HCT116 (cell line): Measurements from ENCODE around the gene LRCH3. TPM values are rescaled to one million over a fixed set of nuclear protein-coding genes. Genes with fewer than 3 reads are reported as not detected.
"Not testable (repeated sequence)": the region's sequence is repeated elsewhere in the genome, so short reads cannot be mapped to it uniquely, and the experiment has no call there.

Experiments used
- ATAC-seq: fragments of 200-7000 bp; cut with Tn5 transposase; 2 replicates; pipeline ENCODE4 v1.9.1; 2020; ENCODE audit warnings: mild to moderate bottlenecking, moderate library complexity
- BruUV-seq: library from RNA; stranded (reverse); fragments of 400-500 nt; replicated peaks from 2 replicates; lab custom pipeline; 2021; lab: Mats Ljungman, UMichigan
- CTCF ChIA-PET: fragments of 300-600 bp; sonication (Branson Sonifier 250); formaldehyde crosslinking; loops from one replicate; lab custom pipeline; 2021; ENCODE audit warnings: antibody characterized with exemption; lab: Charles Lee
- POLR2A ChIA-PET: fragments of 300-600, 350-600 bp; sonication (Branson Sonifier 250); formaldehyde crosslinking; loops from one replicate; lab custom pipeline; 2021; ENCODE audit warnings: antibody characterized with exemption; lab: Charles Lee
- RAD21 ChIA-PET, 2 experiments: fragments of 300-600 bp; sonication (Branson Sonifier 250); formaldehyde crosslinking; loops; one replicate each; lab custom pipeline; 2023; ENCODE audit warnings: low total read pairs in 2 of 2; ENCODE audit not compliant: uncharacterized antibody in 2 of 2, unreplicated experiment in 2 of 2, low non-redundant PET in 1 of 2; lab: Charles Lee
- DNase-seq: peaks from one replicate; pipeline ENCODE4 v3.0.0-alpha.2; 2010; ENCODE audit warnings: low read depth, low spot score
- H2AFZ ChIP-seq: fragments of 200-600 bp; shearing (Covaris generic), sonication (generic); 2 replicates; pipeline ENCODE4 v1.6.1; 2017; ENCODE audit warnings: low read depth, mixed run types, mixed read lengths, antibody characterized with exemption, low read length; ENCODE audit not compliant: poor library complexity, severe bottlenecking
- H3K27ac ChIP-seq: 2 replicates; pipeline ENCODE4 v1.5.1; 2012; ENCODE audit warnings: low read depth, low read length
- H3K27me3 ChIP-seq: fragments of 200-600 bp; sonication (generic); 2 replicates; pipeline ENCODE4 v1.6.1; 2016; ENCODE audit warnings: mixed run types, low read length, mixed read lengths; ENCODE audit not compliant: insufficient read depth
- H3K36me3 ChIP-seq, 2 experiments: fragments of 200-500 bp in 1 of 2; fragments of 200-600 bp in 1 of 2; sonication (Bioruptor generic) in 1 of 2; sonication (generic) in 1 of 2; 2 replicates each; pipeline versions ENCODE4 v1.5.1 to v1.6.1; 2014 to 2016; ENCODE audit warnings: low read length in 2 of 2, inconsistent platforms in 1 of 2, mixed read lengths in 1 of 2, mixed run types in 1 of 2; ENCODE audit not compliant: insufficient read depth in 2 of 2, control insufficient read depth in 1 of 2
- H3K4me1 ChIP-seq, 2 experiments: fragments of 200-600 bp in 1 of 2; sonication (generic) in 1 of 2; 2 replicates each; pipeline versions ENCODE4 v1.5.1 to v1.6.1; 2012 to 2017; ENCODE audit warnings: low read length in 2 of 2, inconsistent platforms in 1 of 2, mild to moderate bottlenecking in 1 of 2, mixed read lengths in 1 of 2, mixed run types in 1 of 2, moderate library complexity in 1 of 2; ENCODE audit not compliant: insufficient read depth in 2 of 2, control insufficient read depth in 1 of 2
- H3K4me2 ChIP-seq: fragments of 200-600 bp; sonication (generic); 2 replicates; pipeline ENCODE4 v1.6.1; 2017; ENCODE audit warnings: mixed run types, low read length, mixed read lengths
- H3K4me3 ChIP-seq, 2 experiments: fragments of 200-600 bp in 1 of 2; sonication (generic) in 1 of 2; replicated peaks in 1 of 2; 2 replicates each; pipeline ENCODE4 v1.5.1; 2011 to 2016; ENCODE audit warnings: low read length in 2 of 2, control low read depth in 1 of 2, low read depth in 1 of 2, mild to moderate bottlenecking in 1 of 2, mixed read lengths in 1 of 2, mixed run types in 1 of 2
- H3K79me2 ChIP-seq: fragments of 200-600 bp; sonication (generic); 2 replicates; pipeline ENCODE4 v1.6.1; 2017; ENCODE audit warnings: mild to moderate bottlenecking, mixed run types, low read length, moderate library complexity, mixed read lengths; ENCODE audit not compliant: insufficient read depth
- H3K9ac ChIP-seq: fragments of 200-600 bp; sonication (generic); 2 replicates; pipeline ENCODE4 v1.6.1; 2016; ENCODE audit warnings: low read length, mixed read lengths
- H3K9me2 ChIP-seq: fragments of 200-600 bp; sonication (generic), shearing (Covaris generic); 2 replicates; pipeline ENCODE4 v1.6.1; 2017; ENCODE audit warnings: mixed run types, mild to moderate bottlenecking, moderate library complexity; ENCODE audit not compliant: insufficient read depth
- H3K9me3 ChIP-seq, 2 experiments: fragments of 200-500 bp in 1 of 2; fragments of 200-600 bp in 1 of 2; sonication (Bioruptor generic) in 1 of 2; sonication (generic) in 1 of 2; 2 replicates each; pipeline ENCODE4 v1.6.1; 2014 to 2017; ENCODE audit warnings: low read length in 2 of 2, mixed read lengths in 2 of 2, inconsistent platforms in 1 of 2, low read depth in 1 of 2, mild to moderate bottlenecking in 1 of 2, mixed run types in 1 of 2, moderate library complexity in 1 of 2; ENCODE audit not compliant: control insufficient read depth in 1 of 2, insufficient read depth in 1 of 2
- H4K20me1 ChIP-seq: fragments of 200-600 bp; sonication (generic), shearing (Covaris generic); 2 replicates; pipeline ENCODE4 v1.6.1; 2017; ENCODE audit warnings: mixed run types, mild to moderate bottlenecking, moderate library complexity; ENCODE audit not compliant: insufficient read depth
- CBX3 ChIP-seq: IDR thresholded peaks from 2 replicates; pipeline ENCODE4 v1.6.1; 2012; ENCODE audit warnings: low read depth
- CEBPB ChIP-seq: IDR thresholded peaks from 2 replicates; pipeline ENCODE4 v1.6.1; 2012; ENCODE audit warnings: low read depth
- EGR1 ChIP-seq: IDR thresholded peaks from 2 replicates; pipeline ENCODE4 v1.6.1; 2012; ENCODE audit warnings: low read depth
- ELF1 ChIP-seq: IDR thresholded peaks from 2 replicates; pipeline ENCODE4 v1.6.1; 2012; ENCODE audit warnings: low read depth, borderline replicate concordance
- EZH2phosphoT487 ChIP-seq: fragments of 200-600 bp; IDR thresholded peaks from 2 replicates; pipeline ENCODE4 v1.6.1; 2018; ENCODE audit warnings: antibody characterized with exemption, borderline replicate concordance
- FOSL1 ChIP-seq: IDR thresholded peaks from 2 replicates; pipeline ENCODE4 v1.6.1; 2012; ENCODE audit warnings: low read depth
- JUND ChIP-seq: IDR thresholded peaks from 2 replicates; pipeline ENCODE4 v1.6.1; 2012
- POLR2A ChIP-seq: IDR thresholded peaks from 2 replicates; pipeline ENCODE4 v1.7.0; 2011; ENCODE audit warnings: borderline replicate concordance; ENCODE audit not compliant: insufficient read depth, insufficient read length; ENCODE audit errors: extremely low read depth
- RAD21 ChIP-seq: IDR thresholded peaks from 2 replicates; pipeline ENCODE4 v1.6.1; 2012; ENCODE audit warnings: low read depth, mild to moderate bottlenecking
- SP1 ChIP-seq: IDR thresholded peaks from 2 replicates; pipeline ENCODE4 v1.6.1; 2012; ENCODE audit warnings: low read depth
- SRF ChIP-seq: IDR thresholded peaks from 2 replicates; pipeline ENCODE4 v1.6.1; 2012; ENCODE audit warnings: low read depth
- TCF7L2 ChIP-seq: IDR thresholded peaks from 2 replicates; pipeline ENCODE4 v1.7.0; 2011; ENCODE audit warnings: borderline replicate concordance, inconsistent platforms; ENCODE audit not compliant: insufficient read depth, insufficient read length; ENCODE audit errors: extremely low read depth
- YY1 ChIP-seq: IDR thresholded peaks from 2 replicates; pipeline ENCODE4 v1.6.1; 2011; ENCODE audit warnings: low read length, low read depth, moderate library complexity, mild to moderate bottlenecking; ENCODE audit not compliant: insufficient replicate concordance; ENCODE audit errors: extremely low read depth
- ZFX ChIP-seq: fragments of 450-650 bp; IDR thresholded peaks from 2 replicates; pipeline ENCODE4 v1.6.1; 2017
- intact Hi-C: fragments of 100-400 bp; cut with micrococcal nuclease; formaldehyde crosslinking; loops from 2 replicates; pipeline ENCODE4 v1.10.0; 2022
- total RNA-seq: library from RNA; stranded (reverse); gene quantifications from one replicate; pipeline ENCODE4 v1.2.1, GENCODE V29; 2021; ENCODE audit not compliant: unreplicated experiment
- TF ChIP-seq, protein P1 (sequence below): IDR thresholded peaks from 2 replicates; pipeline ENCODE4 v1.6.1; 2012; ENCODE audit warnings: low read depth
- TF ChIP-seq, protein P2 (sequence below): IDR thresholded peaks from 2 replicates; pipeline ENCODE4 v1.6.1; 2012
- TF ChIP-seq, protein P3 (sequence below): IDR thresholded peaks from 2 replicates; pipeline ENCODE4 v1.6.1; 2012
- TF ChIP-seq, protein P4 (sequence below), 3 experiments: fragments of 200-600 bp in 1 of 3; sonication (generic) in 1 of 3; IDR thresholded peaks in 2 of 3; conservative IDR thresholded peaks in 1 of 3; 2 replicates each; pipeline ENCODE4 v1.5.1; 2012 to 2017; ENCODE audit warnings: low read depth in 2 of 3, low read length in 2 of 3, antibody characterized with exemption in 1 of 3, borderline replicate concordance in 1 of 3, control low read depth in 1 of 3, mild to moderate bottlenecking in 1 of 3, mixed read lengths in 1 of 3, mixed run types in 1 of 3, moderate library complexity in 1 of 3; ENCODE audit not compliant: insufficient read depth in 1 of 3

The LRCH3 gene
- total RNA-seq, 1 experiment from 2014 or later: 38.1 TPM

DNA sequence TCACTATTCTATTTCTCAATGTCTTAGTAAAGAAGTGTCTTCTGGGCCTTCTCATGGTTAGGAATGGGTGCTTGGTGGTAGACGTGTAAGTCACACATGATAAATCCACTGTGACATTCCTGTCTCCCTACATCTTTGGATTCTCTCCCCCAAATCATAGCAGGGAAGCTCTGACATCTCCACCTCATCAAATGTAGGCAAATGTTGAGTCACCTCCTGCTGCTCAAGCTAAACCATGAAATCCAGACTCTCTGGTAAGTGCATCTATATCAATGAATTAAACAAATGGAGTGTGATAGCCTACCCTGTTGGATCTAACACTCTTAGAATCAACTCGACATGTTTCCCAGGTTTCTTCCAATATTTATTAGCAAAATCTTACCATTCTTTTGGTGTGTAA lies 116.1 kb downstream of the LRCH3 start:
- ATAC-seq (no peak), DNase-seq (no peak)
- no peaks in the 10 kb centered on the region for H3K9me2 ChIP-seq
- no peak overlapping the region for H3K27ac ChIP-seq
- H3K79me2 ChIP-seq: no peaks in the 10 kb centered on the region
- ChIA-PET POLR2A (no interaction called here), RAD21 (no interaction called here), CTCF (no interaction called here)
- no peaks in the 10 kb centered on the region for H3K27me3 ChIP-seq
- no peaks in the 10 kb centered on the region for H3K36me3 ChIP-seq
- no peak overlapping the region for H3K4me3 ChIP-seq
- peaks cover 0 to 12% of the 10 kb centered on the region in 2 experiments; a peak in 3 of 4 replicates for H3K4me1 ChIP-seq
- intact Hi-C loops: loop anchor here (5.0 kb wide), 1 partner anchor 180 kb away; no protein-coding TSS in a partner anchor
- no peak overlapping the region for H3K9ac ChIP-seq
- H2AFZ ChIP-seq: no peak overlapping the region
- no peak overlapping the region for H3K4me2 ChIP-seq
- H3K9me3 ChIP-seq: no peaks in the 10 kb centered on the region
- TF ChIP-seq SP1: no peak
- TF ChIP-seq, protein P1, sequence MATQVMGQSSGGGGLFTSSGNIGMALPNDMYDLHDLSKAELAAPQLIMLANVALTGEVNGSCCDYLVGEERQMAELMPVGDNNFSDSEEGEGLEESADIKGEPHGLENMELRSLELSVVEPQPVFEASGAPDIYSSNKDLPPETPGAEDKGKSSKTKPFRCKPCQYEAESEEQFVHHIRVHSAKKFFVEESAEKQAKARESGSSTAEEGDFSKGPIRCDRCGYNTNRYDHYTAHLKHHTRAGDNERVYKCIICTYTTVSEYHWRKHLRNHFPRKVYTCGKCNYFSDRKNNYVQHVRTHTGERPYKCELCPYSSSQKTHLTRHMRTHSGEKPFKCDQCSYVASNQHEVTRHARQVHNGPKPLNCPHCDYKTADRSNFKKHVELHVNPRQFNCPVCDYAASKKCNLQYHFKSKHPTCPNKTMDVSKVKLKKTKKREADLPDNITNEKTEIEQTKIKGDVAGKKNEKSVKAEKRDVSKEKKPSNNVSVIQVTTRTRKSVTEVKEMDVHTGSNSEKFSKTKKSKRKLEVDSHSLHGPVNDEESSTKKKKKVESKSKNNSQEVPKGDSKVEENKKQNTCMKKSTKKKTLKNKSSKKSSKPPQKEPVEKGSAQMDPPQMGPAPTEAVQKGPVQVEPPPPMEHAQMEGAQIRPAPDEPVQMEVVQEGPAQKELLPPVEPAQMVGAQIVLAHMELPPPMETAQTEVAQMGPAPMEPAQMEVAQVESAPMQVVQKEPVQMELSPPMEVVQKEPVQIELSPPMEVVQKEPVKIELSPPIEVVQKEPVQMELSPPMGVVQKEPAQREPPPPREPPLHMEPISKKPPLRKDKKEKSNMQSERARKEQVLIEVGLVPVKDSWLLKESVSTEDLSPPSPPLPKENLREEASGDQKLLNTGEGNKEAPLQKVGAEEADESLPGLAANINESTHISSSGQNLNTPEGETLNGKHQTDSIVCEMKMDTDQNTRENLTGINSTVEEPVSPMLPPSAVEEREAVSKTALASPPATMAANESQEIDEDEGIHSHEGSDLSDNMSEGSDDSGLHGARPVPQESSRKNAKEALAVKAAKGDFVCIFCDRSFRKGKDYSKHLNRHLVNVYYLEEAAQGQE: no peak
- no peak for TF ChIP-seq POLR2A
- no peak for TF ChIP-seq SRF
- no peak for TF ChIP-seq EZH2phosphoT487
- no peak for TF ChIP-seq ZFX
- TF ChIP-seq FOSL1: no peak
- no peak for TF ChIP-seq ELF1
- TF ChIP-seq, protein P2, sequence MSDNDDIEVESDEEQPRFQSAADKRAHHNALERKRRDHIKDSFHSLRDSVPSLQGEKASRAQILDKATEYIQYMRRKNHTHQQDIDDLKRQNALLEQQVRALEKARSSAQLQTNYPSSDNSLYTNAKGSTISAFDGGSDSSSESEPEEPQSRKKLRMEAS: no peak
- TF ChIP-seq TCF7L2: no peak
- no peak for TF ChIP-seq CEBPB
- no peak for TF ChIP-seq JUND
- no peak for TF ChIP-seq CBX3
- TF ChIP-seq, protein P3, sequence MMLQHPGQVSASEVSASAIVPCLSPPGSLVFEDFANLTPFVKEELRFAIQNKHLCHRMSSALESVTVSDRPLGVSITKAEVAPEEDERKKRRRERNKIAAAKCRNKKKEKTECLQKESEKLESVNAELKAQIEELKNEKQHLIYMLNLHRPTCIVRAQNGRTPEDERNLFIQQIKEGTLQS: no peak
- no peak for TF ChIP-seq YY1
- no peak for TF ChIP-seq RAD21
- no peak for TF ChIP-seq EGR1
- TF ChIP-seq, protein P4, sequence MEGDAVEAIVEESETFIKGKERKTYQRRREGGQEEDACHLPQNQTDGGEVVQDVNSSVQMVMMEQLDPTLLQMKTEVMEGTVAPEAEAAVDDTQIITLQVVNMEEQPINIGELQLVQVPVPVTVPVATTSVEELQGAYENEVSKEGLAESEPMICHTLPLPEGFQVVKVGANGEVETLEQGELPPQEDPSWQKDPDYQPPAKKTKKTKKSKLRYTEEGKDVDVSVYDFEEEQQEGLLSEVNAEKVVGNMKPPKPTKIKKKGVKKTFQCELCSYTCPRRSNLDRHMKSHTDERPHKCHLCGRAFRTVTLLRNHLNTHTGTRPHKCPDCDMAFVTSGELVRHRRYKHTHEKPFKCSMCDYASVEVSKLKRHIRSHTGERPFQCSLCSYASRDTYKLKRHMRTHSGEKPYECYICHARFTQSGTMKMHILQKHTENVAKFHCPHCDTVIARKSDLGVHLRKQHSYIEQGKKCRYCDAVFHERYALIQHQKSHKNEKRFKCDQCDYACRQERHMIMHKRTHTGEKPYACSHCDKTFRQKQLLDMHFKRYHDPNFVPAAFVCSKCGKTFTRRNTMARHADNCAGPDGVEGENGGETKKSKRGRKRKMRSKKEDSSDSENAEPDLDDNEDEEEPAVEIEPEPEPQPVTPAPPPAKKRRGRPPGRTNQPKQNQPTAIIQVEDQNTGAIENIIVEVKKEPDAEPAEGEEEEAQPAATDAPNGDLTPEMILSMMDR (IDR thresholded peaks at IDR 0.05 in 2 of 3, conservative IDR thresholded peaks at IDR 0.05 in 1 of 3; ENCODE audit: borderline replicate concordance in 1 of 3, insufficient read depth in 1 of 3, low read depth in 2 of 3, low read length in 2 of 3): no peak
- no peaks in the 10 kb centered on the region for H4K20me1 ChIP-seq
- no TSS peak for BruUV-seq

DNA sequence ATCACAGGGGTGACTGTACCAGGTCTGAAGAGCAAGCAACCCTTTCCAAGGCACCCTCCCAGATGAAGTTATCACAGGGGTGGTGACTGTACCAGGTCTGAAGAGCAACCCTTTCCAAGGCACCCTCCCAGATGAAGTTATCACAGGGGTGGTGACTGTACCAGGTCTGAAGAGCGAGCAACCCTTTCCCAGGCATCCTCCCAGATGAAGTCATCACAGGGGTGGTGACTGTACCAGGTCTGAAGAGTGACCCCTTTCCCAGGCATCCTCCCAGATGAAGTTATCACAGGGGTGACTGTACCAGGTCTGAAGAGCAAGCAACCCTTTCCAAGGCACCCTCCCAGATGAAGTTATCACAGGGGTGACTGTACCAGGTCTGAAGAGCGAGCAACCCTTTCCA lies 117.5 kb downstream of the LRCH3 start:
- H3K27ac ChIP-seq, H3K4me3 ChIP-seq, H3K9ac ChIP-seq, POLR2A ChIA-PET, H3K36me3 ChIP-seq, H3K4me2 ChIP-seq, ATAC-seq, H3K79me2 ChIP-seq, H3K9me3 ChIP-seq, BruUV-seq, CTCF ChIA-PET, RAD21 ChIA-PET, H3K9me2 ChIP-seq, DNase-seq, H3K27me3 ChIP-seq, H2AFZ ChIP-seq, H4K20me1 ChIP-seq: not testable (repeated sequence)
- intact Hi-C loops: loop anchor here (5.0 kb wide), 1 partner anchor 179 kb away; no protein-coding TSS in a partner anchor
- H3K4me1 ChIP-seq: peaks cover 0 to 12% of the 10 kb centered on the region in 2 experiments; a peak in 3 of 4 replicates
